Keratinocyte (primary cell): ENCODE data around the gene EVI5L.

ENCODE experiments used
- CTCF ChIP-seq, 3 experiments: IDR thresholded peaks in 1 of 3; conservative IDR thresholded peaks in 1 of 3; optimal IDR thresholded peaks in 1 of 3; 2 replicates in 2 of 3; 3 replicates in 1 of 3; pipeline versions ENCODE3 to v1.5.1; 2011; ENCODE audit warnings: low read length in 3 of 3, mild to moderate bottlenecking in 3 of 3, moderate library complexity in 2 of 3, control low read depth in 1 of 3, inconsistent platforms in 1 of 3; ENCODE audit not compliant: insufficient read depth in 2 of 3; ENCODE audit errors: extremely low read depth in 1 of 3
- EZH2 ChIP-seq: IDR thresholded peaks from one replicate; pipeline ENCODE4 v1.6.1; 2012; ENCODE audit warnings: inconsistent platforms, mild to moderate bottlenecking, low read length, moderate library complexity

GRCh38 chr19:7851623-7852500, 21.8 kb downstream of the EVI5L start:
- TF ChIP-seq CTCF (optimal IDR thresholded peaks at IDR 0.05 in 1 of 3, IDR thresholded peaks at IDR 0.05 in 1 of 3, conservative IDR thresholded peaks at IDR 0.05 in 1 of 3; ENCODE audit: extremely low read depth in 1 of 3, insufficient read depth in 2 of 3, low read length in 3 of 3) = no peak
- no peak for TF ChIP-seq EZH2
